Chondrocyte (in vitro differentiated cells): ENCODE results near the gene SLC9C2. TPM values are rescaled to one million over a fixed set of nuclear protein-coding genes. Genes with fewer than 3 reads are reported as not detected.

ENCODE experiments used
- DNase-seq: peaks from one replicate; pipeline ENCODE4 v3.0.0; 2021; ENCODE audit warnings: mixed read lengths, low spot score
- H3K27ac Mint-ChIP-seq: one replicate; pipeline ENCODE4 v1.8.0; 2021; ENCODE audit warnings: mild to moderate bottlenecking, moderate library complexity, mixed read lengths; ENCODE audit not compliant: unreplicated experiment
- H3K27me3 Mint-ChIP-seq: 2 replicates; pipeline ENCODE4 v1.8.0; 2021; ENCODE audit warnings: low read depth, mixed read lengths
- H3K36me3 Mint-ChIP-seq: 2 replicates; pipeline ENCODE4 v1.8.0; 2021; ENCODE audit warnings: low read depth, mixed read lengths
- H3K4me1 Mint-ChIP-seq: 2 replicates; pipeline ENCODE4 v1.8.0; 2021; ENCODE audit warnings: low read depth, mild to moderate bottlenecking, mixed read lengths
- H3K4me3 Mint-ChIP-seq: one replicate; pipeline ENCODE4 v1.8.0; 2021; ENCODE audit warnings: mild to moderate bottlenecking, moderate library complexity, mixed read lengths; ENCODE audit not compliant: unreplicated experiment
- H3K9me3 Mint-ChIP-seq: 2 replicates; pipeline ENCODE4 v1.8.0; 2021; ENCODE audit warnings: low read depth, mixed read lengths
- total RNA-seq: library from RNA; stranded (reverse); gene quantifications from 3 replicates; pipeline ENCODE4 v1.2.1, GENCODE V29; 2021
- TF ChIP-seq, protein P1 (sequence below): fragments of 200-600 bp; sonication (generic); IDR thresholded peaks from 2 replicates; pipeline ENCODE4 v1.5.0; 2021; ENCODE audit warnings: antibody characterized with exemption, mild to moderate bottlenecking, moderate library complexity

Gene SLC9C2
- total RNA-seq, 1 donor from 2014 or later: not detected

DNA sequence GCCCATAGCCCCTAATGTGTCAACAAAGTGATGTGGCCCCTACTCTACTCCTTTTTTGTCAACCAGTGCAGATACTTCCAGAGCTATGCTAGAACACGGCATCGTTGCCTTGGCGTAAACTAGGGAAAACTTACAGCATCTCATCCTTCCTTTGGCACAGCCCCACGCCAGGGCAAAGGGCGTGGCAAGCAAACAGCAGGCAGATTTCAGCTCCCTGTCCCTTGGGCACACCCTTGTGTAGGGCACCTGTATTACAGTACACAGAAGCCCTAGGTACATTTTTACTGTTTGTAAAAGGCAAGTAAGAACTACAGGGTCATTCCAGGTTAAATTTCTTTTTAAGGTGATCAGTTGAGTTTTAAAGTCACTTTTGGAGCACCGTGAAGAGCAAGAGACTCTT is 96.4 kb downstream of the SLC9C2 start:
- H3K27me3 Mint-ChIP-seq: no peaks in the 10 kb centered on the region
- no peak overlapping the region for H3K27ac Mint-ChIP-seq
- TF ChIP-seq, protein P1, sequence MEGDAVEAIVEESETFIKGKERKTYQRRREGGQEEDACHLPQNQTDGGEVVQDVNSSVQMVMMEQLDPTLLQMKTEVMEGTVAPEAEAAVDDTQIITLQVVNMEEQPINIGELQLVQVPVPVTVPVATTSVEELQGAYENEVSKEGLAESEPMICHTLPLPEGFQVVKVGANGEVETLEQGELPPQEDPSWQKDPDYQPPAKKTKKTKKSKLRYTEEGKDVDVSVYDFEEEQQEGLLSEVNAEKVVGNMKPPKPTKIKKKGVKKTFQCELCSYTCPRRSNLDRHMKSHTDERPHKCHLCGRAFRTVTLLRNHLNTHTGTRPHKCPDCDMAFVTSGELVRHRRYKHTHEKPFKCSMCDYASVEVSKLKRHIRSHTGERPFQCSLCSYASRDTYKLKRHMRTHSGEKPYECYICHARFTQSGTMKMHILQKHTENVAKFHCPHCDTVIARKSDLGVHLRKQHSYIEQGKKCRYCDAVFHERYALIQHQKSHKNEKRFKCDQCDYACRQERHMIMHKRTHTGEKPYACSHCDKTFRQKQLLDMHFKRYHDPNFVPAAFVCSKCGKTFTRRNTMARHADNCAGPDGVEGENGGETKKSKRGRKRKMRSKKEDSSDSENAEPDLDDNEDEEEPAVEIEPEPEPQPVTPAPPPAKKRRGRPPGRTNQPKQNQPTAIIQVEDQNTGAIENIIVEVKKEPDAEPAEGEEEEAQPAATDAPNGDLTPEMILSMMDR: peak; percentile 14
- no peaks in the 10 kb centered on the region for H3K9me3 Mint-ChIP-seq
- H3K4me3 Mint-ChIP-seq: no peak overlapping the region
- H3K36me3 Mint-ChIP-seq: no peaks in the 10 kb centered on the region
- DNase-seq: no peak
- peaks cover 12% of the 10 kb centered on the region for H3K4me1 Mint-ChIP-seq

DNA sequence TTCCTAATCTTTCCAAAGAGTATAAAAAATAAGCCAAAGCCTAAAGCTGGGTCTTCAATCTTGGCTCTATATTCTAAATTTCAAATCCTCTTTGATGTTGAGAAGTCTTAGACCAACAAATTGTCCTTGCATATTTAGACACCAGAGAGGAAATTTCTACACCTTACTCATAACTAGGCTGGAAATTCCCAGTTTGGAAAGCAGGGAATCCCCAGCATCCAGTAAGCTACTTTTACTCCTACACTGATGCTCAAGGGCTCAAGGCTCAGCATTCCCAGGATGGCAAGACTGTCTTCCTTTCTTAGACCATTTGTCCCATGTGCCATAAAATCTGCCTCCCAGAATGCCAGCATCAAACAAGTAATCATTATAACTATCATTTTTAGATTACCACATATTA is 97.5 kb downstream of the SLC9C2 start:
- Mint-ChIP-seq H3K27ac (no peak overlapping the region), H3K36me3 (no peaks in the 10 kb centered on the region), H3K27me3 (no peaks in the 10 kb centered on the region), H3K4me3 (no peak overlapping the region), H3K4me1 (peaks cover 12% of the 10 kb centered on the region), H3K9me3 (no peaks in the 10 kb centered on the region)
- TF ChIP-seq, protein P1: no peak
- DNase-seq: no peak

DNA sequence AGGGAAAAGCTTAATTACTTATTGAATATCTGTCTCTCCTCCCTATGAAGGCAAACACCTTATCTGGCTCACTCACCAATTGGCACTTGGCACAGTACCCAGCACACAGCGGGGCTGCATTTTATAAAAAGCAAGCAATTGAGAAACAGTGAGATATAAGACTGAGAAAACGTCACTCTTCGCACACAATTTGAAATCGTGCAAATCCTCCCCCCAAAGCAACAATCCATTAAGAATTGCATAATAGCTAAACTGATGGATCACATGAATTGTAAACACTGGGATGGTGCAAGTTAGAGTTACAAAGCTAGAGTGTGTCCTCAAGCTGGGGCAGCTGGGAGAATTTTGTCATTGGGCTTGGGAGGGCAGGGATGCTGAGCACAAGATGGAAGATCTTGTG is 98.6 kb downstream of the SLC9C2 start:
- Mint-ChIP-seq H3K4me1 (peaks cover 12% of the 10 kb centered on the region), H3K4me3 (no peak overlapping the region), H3K36me3 (peaks cover 2% of the 10 kb centered on the region), H3K9me3 (no peaks in the 10 kb centered on the region), H3K27ac (no peak overlapping the region), H3K27me3 (no peaks in the 10 kb centered on the region)
- DNase-seq: no peak
- TF ChIP-seq, protein P1: no peak

DNA sequence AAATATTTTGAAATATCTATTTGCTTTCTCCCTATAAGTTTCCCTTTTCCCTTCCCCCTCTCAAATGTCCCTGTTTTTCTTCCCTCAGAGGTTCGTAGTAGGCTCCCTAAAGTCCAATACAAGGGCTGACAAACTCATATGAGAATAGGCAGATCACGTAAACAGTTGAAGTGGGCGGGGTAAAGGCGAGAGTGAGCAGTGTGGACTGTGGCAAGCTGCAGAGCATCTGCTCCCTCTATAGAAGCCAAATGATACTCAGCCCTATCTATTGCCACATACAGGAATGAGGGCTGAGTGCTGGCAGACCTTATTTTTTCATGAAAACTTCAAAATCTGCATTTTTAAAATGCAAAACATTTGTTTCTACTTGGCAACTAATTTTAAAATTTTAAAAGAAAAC is 99.5 kb downstream of the SLC9C2 start:
- Mint-ChIP-seq H3K9me3 (no peaks in the 10 kb centered on the region), H3K4me1 (peaks cover 12% of the 10 kb centered on the region), H3K4me3 (no peak overlapping the region), H3K36me3 (peaks cover 2% of the 10 kb centered on the region), H3K27me3 (no peaks in the 10 kb centered on the region), H3K27ac (no peak overlapping the region)
- no peak for DNase-seq
- TF ChIP-seq, protein P1: no peak

DNA sequence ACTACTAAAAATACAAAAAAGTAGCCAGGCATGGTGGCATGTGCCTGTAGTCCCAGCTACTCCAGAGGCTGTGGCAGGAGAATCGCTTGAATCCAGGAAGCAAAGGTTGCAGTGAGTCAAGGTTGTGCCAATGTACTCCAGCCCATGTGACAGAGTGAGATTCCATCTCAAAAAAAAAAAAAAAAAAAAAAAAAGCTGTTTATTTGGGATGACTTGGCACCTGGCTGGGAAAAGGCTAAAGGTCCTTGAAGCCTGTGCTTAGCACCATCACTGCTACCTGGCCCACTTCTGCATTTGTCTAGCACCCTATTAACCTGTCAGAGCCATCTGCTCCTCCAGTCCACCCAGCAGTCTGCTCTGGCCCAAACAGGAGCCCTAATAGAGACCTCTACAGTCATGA is 100.8 kb downstream of the SLC9C2 start:
- Mint-ChIP-seq H3K4me1 (peaks cover 4% of the 10 kb centered on the region), H3K9me3 (no peaks in the 10 kb centered on the region), H3K4me3 (no peak overlapping the region), H3K27ac (no peak overlapping the region), H3K36me3 (peaks cover 2% of the 10 kb centered on the region), H3K27me3 (no peaks in the 10 kb centered on the region)
- TF ChIP-seq, protein P1: no peak
- no peak for DNase-seq
